WTC11 (cell line): Measurements from ENCODE around the gene TIMM21. TPM values are rescaled to one million over a fixed set of nuclear protein-coding genes. Genes with fewer than 3 reads are reported as not detected.

Experiments used
- total RNA-seq: library from RNA; stranded (reverse); gene quantifications from 3 replicates; pipeline ENCODE4 v1.2.3, GENCODE V29; 2021

Gene TIMM21
- total RNA-seq, 1 experiment from 2014 or later = 47.7 TPM

Other genes starting within 250 kb of the TIMM21 start
- gene FBXO15, start 689 bp upstream of the TIMM21 start, total RNA-seq = 0.96 to 1.9 TPM (median 1.6 TPM) in 3 replicates
- 127 to 170 TPM (median 159 TPM) in 3 replicates for gene CYB5A, start 143.4 kb downstream of the TIMM21 start, total RNA-seq
- gene C18orf63, start 167.3 kb downstream of the TIMM21 start, total RNA-seq = not detected in 3 replicates